Esophagus squamous epithelium (tissue), 5 donors: ENCODE results near the gene HSBP1L1. TPM values are rescaled to one million over a fixed set of nuclear protein-coding genes. Genes with fewer than 3 reads are reported as not detected.

ENCODE experiments used
- DNase-seq: peaks from one replicate; lab custom pipeline; 2025; lab: John Stamatoyannopoulos, UW
- H3K27ac ChIP-seq, 4 donors: fragments of 200-600 bp; sonication (generic); one replicate each; pipeline ENCODE4 v1.5.1; 2016 to 2019; ENCODE audit warnings: mild to moderate bottlenecking in 1 of 4
- H3K27me3 ChIP-seq, 4 donors: fragments of 200-600 bp; sonication (generic); 1 replicate in 3 of 4; 2 replicates in 1 of 4; pipeline versions ENCODE4 v1.5.1 to v1.6.0; 2017 to 2021; ENCODE audit warnings: antibody characterized with exemption in 1 of 4
- H3K36me3 ChIP-seq, 3 donors: fragments of 200-600 bp; sonication (generic); one replicate each; pipeline ENCODE4 v1.5.1; 2016 to 2019
- H3K4me1 ChIP-seq, 3 donors: fragments of 200-600 bp; sonication (generic); one replicate each; pipeline ENCODE4 v1.5.1; 2017 to 2019
- H3K4me3 ChIP-seq, 4 donors: fragments of 200-600 bp; sonication (generic); 1 replicate in 3 of 4; 2 replicates in 1 of 4; pipeline ENCODE4 v1.5.1; 2016 to 2019; ENCODE audit warnings: mild to moderate bottlenecking in 2 of 4, moderate library complexity in 1 of 4
- H3K9me3 ChIP-seq, 3 donors: fragments of 200-600 bp; sonication (generic); one replicate each; pipeline ENCODE4 v1.5.1; 2016 to 2019
- POLR2A ChIP-seq, 4 donors: fragments of 450-650 bp; IDR thresholded peaks; one replicate each; pipeline ENCODE4 v1.6.1; 2017; ENCODE audit warnings: antibody characterized with exemption in 4 of 4, mild to moderate bottlenecking in 4 of 4, moderate library complexity in 3 of 4
- WGBS, 2 donors: methylation state at CpG; one replicate each; pipeline ENCODE4 v1.1.5; 2018; 5-methylcytosine and 5-hydroxymethylcytosine counted together
- intact Hi-C: fragments of 100-400 bp; cut with DNase I; formaldehyde crosslinking; loops from one replicate; pipeline ENCODE4 v1.15.0; 2022
- total RNA-seq, 4 donors: library from RNA; depleted of rRNA; stranded (reverse); fragments of >200 nt; gene quantifications; one replicate each; pipeline ENCODE4 v1.1.0, GENCODE V29; 2016
- TF ChIP-seq, protein P1 (sequence below), 6 experiments: fragments of 450-650 bp in 4 of 6; fragments of 200-600 bp in 2 of 6; sonication (generic) in 2 of 6; IDR thresholded peaks; one replicate each; pipeline ENCODE4 v1.5.1; 2016 to 2019; ENCODE audit warnings: antibody characterized with exemption in 6 of 6, mild to moderate bottlenecking in 4 of 6, moderate library complexity in 4 of 6
- donor health status: DM: yes; HTN: yes; CAD: no.

HSBP1L1 gene
- total RNA-seq, 4 donors from 2014 or later = 17.7 to 27.1 (median 25.8) TPM

DNA sequence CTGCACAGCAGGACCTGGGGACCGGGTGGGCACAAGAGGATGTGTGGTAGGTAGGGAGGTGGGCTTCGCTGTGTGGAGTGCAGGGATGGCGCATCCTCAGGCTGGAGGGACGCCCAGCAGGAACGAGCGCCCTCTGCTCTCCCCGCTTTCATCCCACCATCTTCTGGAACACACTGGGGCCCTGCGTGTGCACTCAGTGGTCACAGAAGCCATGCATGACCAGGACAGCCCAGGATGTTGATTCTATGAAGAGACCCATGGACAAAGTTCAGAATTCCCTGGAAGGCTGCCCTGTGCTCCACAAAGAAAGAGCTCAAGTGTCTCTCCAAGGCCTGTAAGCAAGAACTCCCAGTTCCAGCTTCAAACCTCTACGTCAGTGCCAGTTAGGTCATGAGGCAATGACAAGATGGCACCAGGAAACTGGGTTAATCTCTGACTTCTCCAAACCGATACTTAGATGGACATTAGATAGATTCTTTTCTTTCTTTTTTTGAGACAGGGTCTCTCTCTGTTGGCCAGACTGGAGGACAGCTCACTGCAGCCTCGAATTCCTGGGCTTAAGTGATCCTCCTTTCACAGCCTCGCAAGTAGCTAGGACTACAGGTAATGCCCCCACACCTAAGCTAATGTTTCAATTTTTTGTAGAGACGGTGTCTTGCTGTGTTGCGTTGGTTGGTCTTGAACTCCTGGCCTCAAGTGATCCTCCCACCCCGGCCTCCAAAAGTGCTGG lies 16.4 kb upstream of the HSBP1L1 start:
- Histone ChIP-seq H3K27me3 (no peaks in the 10 kb centered on the region), H3K36me3 (peaks cover 0 to 43% (median 0%) of the 10 kb centered on the region in 3 donors), H3K4me3 (no peak overlapping the region), H3K4me1 (peaks cover 30 to 91% (median 54%) of the 10 kb centered on the region in 3 donors), H3K9me3 (no peaks in the 10 kb centered on the region), H3K27ac (peak overlapping the region in 1 of 4 donors; percentile 39)
- TF ChIP-seq POLR2A (IDR thresholded peaks at IDR 0.05) = no peak
- intact Hi-C loops = loop anchor here (10.0 kb wide), 1 partner anchor 263 kb away; no protein-coding TSS in a partner anchor
- no peak for DNase-seq
- 91 to 94% methylated on average over 13 of the region's 15 CpGs for WGBS, 2 donors

DNA sequence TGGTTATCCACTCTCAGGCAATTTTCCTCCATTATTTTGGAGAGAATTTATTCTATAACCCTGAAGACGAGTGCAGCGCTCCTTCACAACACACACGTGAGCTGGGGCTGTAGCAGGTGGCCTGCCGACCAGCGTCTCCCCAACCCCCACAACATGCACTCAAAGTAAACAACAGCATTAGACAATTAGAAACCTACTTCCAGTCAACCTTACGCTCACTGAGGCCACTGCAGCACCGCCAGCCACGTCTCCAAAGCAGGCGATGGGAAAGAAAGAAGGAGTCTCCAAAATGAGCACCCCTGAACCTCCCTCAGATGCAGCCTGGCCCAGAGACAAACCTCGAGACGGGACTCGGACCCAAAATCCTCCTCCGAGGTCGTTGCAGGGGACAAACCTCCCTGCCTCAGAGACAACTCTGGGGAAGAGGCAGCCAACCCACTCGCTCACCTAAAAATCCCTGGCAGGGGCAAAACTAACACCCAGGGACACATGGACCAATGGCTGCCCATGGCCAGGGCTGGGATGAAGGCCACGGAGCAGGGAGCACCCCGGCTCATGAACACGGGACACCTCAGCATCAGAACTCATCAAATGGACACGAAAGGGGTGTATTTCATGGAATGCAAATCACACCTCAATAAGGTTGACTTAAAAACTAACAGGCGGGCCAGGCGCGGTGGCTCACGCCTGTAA lies 15.6 kb upstream of the HSBP1L1 start:
- intact Hi-C loops = loop anchor here (10.0 kb wide), 1 partner anchor 264 kb away; no protein-coding TSS in a partner anchor
- TF ChIP-seq, protein P1, sequence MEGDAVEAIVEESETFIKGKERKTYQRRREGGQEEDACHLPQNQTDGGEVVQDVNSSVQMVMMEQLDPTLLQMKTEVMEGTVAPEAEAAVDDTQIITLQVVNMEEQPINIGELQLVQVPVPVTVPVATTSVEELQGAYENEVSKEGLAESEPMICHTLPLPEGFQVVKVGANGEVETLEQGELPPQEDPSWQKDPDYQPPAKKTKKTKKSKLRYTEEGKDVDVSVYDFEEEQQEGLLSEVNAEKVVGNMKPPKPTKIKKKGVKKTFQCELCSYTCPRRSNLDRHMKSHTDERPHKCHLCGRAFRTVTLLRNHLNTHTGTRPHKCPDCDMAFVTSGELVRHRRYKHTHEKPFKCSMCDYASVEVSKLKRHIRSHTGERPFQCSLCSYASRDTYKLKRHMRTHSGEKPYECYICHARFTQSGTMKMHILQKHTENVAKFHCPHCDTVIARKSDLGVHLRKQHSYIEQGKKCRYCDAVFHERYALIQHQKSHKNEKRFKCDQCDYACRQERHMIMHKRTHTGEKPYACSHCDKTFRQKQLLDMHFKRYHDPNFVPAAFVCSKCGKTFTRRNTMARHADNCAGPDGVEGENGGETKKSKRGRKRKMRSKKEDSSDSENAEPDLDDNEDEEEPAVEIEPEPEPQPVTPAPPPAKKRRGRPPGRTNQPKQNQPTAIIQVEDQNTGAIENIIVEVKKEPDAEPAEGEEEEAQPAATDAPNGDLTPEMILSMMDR (IDR thresholded peaks at IDR 0.05) = no peak
- no peak for TF ChIP-seq POLR2A (IDR thresholded peaks at IDR 0.05)
- H3K27me3 ChIP-seq = no peaks in the 10 kb centered on the region
- peak overlapping the region in 2 of 4 donors; percentile 91 to 98 for H3K27ac ChIP-seq
- peak overlapping the region in 1 of 4 donors; percentile 99 for H3K4me3 ChIP-seq
- peaks cover 30 to 88% (median 50%) of the 10 kb centered on the region in 3 donors for H3K4me1 ChIP-seq
- DNase-seq = no peak
- no peaks in the 10 kb centered on the region for H3K9me3 ChIP-seq
- WGBS, 2 donors = 86 to 89% methylated on average over 17 to 18 of the region's 23 CpGs
- peaks cover 0 to 37% (median 0%) of the 10 kb centered on the region in 3 donors for H3K36me3 ChIP-seq

DNA sequence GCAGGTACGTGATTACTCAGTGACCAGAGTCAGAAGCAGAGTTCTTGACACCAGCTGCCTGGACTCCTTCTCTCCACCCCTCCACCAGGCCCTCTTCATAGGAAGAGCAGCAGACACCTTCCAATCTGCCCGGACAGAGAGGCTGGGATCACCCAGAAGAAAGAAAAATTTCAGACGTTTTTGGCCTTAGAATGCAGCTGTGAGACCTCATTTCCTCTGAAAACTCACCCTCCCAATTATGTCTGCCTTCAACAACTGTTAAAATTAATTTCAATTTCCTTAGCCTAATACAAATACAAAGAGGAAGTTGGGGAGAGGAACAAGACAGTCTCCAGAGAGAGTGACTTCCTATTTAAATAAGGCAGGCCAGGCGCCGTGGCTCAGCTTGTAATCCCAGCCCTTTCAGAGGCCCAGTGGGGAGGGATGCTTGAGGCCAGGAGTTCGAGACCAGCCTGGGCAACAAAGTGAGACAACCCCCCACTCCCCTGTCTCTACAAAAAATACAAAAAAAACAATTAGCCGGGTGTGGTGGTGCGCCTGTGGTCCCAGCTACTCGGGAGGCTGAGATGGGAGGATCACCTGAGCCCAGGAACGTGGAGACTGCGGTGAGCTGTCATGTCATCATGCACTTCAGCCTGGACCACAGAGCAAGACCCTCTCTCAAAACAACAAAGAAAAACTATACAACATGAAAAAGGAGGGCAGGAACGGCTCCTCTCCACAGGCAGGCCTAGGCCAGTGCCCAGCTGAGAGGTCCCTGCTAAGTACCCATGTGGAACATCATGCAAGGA lies 14.6 kb upstream of the HSBP1L1 start:
- H3K4me1 ChIP-seq = peaks cover 28 to 88% (median 44%) of the 10 kb centered on the region in 3 donors
- peak overlapping the region; percentile 86 to 99 (median 99) for H3K4me3 ChIP-seq
- intact Hi-C loops = loop anchor here (10.0 kb wide), 1 partner anchor 265 kb away; no protein-coding TSS in a partner anchor
- no peaks in the 10 kb centered on the region for H3K27me3 ChIP-seq
- DNase-seq = peak; percentile 15
- no peaks in the 10 kb centered on the region for H3K9me3 ChIP-seq
- 56 to 58% methylated on average over 10 to 12 of the region's 12 CpGs for WGBS, 2 donors
- peak overlapping the region; percentile 91 to 98 (median 96) for H3K27ac ChIP-seq
- no peak for TF ChIP-seq POLR2A (IDR thresholded peaks at IDR 0.05)
- TF ChIP-seq, protein P1 (IDR thresholded peaks at IDR 0.05) = no peak
- peaks cover 0 to 37% (median 0%) of the 10 kb centered on the region in 3 donors for H3K36me3 ChIP-seq

DNA sequence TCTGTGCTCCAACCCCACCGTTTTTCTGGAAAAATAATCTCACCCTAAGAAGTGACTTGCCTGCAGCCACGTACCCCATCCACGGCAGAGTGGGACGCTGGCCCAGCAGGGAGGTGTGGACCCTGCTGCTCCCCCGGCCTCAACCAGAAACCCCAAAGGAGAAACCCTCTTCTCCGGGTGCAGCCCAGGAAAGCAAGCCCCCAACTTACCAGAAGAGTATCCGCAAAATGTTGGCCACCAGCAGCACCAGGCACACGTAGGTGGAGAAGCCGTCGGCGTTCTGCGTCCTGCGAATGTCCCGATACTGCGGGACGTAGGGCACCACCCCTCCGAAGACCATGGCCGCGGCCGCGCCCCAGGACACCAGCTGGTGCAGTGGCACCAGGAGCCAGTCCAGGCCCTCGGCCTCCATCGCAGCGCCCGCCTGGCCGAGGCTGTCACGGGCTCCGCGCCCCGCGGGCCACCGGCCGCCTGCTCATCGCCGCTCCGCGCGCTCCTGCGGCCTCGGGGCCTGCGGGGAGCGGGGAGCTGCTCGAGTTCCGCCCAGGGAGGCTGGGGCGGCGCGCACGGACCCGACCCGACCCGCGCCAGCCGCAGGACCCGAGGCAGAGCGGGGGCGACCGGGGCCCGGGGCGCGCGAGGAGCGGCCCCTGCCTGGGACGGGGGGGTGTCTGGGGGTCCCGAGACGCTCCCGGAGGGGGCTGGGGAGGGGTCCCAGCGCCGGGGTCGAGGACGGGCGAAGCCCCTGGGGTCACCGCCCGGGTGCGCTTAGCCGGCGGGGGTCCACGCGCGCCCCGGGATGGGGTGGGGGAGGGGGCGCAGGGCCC lies 13.7 kb upstream of the HSBP1L1 start:
- intact Hi-C loops = no loop called here
- Histone ChIP-seq H3K4me3 (peak overlapping the region; percentile 86 to 99 (median 99)), H3K27me3 (no peaks in the 10 kb centered on the region), H3K4me1 (peaks cover 28 to 88% (median 36%) of the 10 kb centered on the region in 3 donors), H3K36me3 (peaks cover 0 to 30% (median 0%) of the 10 kb centered on the region in 3 donors), H3K9me3 (no peaks in the 10 kb centered on the region), H3K27ac (peak overlapping the region; percentile 91 to 98 (median 96))
- TF ChIP-seq POLR2A (IDR thresholded peaks at IDR 0.05) = peak in 1 of 4 donors; percentile 20
- TF ChIP-seq, protein P1 (IDR thresholded peaks at IDR 0.05) = no peak
- no peak for DNase-seq
- WGBS, 2 donors = 14% methylated on average over 1 of the region's 81 CpGs; no CpG with 5 or more reads in 1 of the 2 donors
